C4-2B (cell line): ENCODE results near the gene OSBP.

Source experiments
- CTCF ChIP-seq: fragments of 450-650 bp; conservative IDR thresholded peaks from 2 replicates; pipeline ENCODE4 v1.5.1; 2017; ENCODE audit warnings: mild to moderate bottlenecking
- ZFX ChIP-seq: fragments of 450-650 bp; IDR thresholded peaks from 2 replicates; pipeline ENCODE4 v1.6.1; 2017

GRCh38 chr11:59584294-59584693 lies 31.3 kb downstream of the OSBP start:
- no peak for TF ChIP-seq CTCF
- no peak for TF ChIP-seq ZFX
